ENCODE measurements around the gene ACY1. TPM values are rescaled to one million over a fixed set of nuclear protein-coding genes. Genes with fewer than 3 reads are reported as not detected.

Gene ACY1
- total RNA-seq, 1 experiment from 2014 or later = 66.1 TPM

GRCh38 chr3:52005571-52005986 lies 22.2 kb downstream of the ACY1 start:
- DNase-seq (ENCODE audit: low spot score) = peak; percentile 50

- no peak for DNase-seq (ENCODE audit: low spot score)
These were observed 22.9 kb downstream of the ACY1 start for GRCh38 chr3:52006017-52006819.

GRCh38 chr3:52006820-52007133 lies 23.4 kb downstream of the ACY1 start:
- DNase-seq (ENCODE audit: low spot score) = no peak

GRCh38 chr3:52007291-52007690 lies 24.0 kb downstream of the ACY1 start:
- no peak for DNase-seq (ENCODE audit: low spot score)

GRCh38 chr3:52010431-52010830 lies 27.1 kb downstream of the ACY1 start:
- DNase-seq (ENCODE audit: low spot score) = no peak

GRCh38 chr3:52012699-52013098 lies 29.4 kb downstream of the ACY1 start:
- no peak for DNase-seq (ENCODE audit: low spot score)

- no peak for DNase-seq (ENCODE audit: low spot score)
These were observed 30.7 kb downstream of the ACY1 start for GRCh38 chr3:52013802-52014598.

GRCh38 chr3:52014613-52015012 lies 31.3 kb downstream of the ACY1 start:
- no peak for DNase-seq (ENCODE audit: low spot score)

- DNase-seq (ENCODE audit: low spot score) = no peak
These were observed 32.3 kb downstream of the ACY1 start for GRCh38 chr3:52015438-52016228.

GRCh38 chr3:52017586-52017985 lies 34.3 kb downstream of the ACY1 start:
- no peak for DNase-seq (ENCODE audit: low spot score)

GRCh38 chr3:52018319-52019000 lies 35.1 kb downstream of the ACY1 start:
- DNase-seq (ENCODE audit: low spot score) = no peak

GRCh38 chr3:52019352-52020080 lies 36.2 kb downstream of the ACY1 start:
- no peak for DNase-seq (ENCODE audit: low spot score)

GRCh38 chr3:52020796-52021195 lies 37.5 kb downstream of the ACY1 start:
- no peak for DNase-seq (ENCODE audit: low spot score)

GRCh38 chr3:52021489-52022268 lies 38.3 kb downstream of the ACY1 start:
- no peak for DNase-seq (ENCODE audit: low spot score)

GRCh38 chr3:52022323-52023100 lies 39.2 kb downstream of the ACY1 start:
- DNase-seq (ENCODE audit: low spot score) = peak; percentile 31

GRCh38 chr3:52023101-52023770 lies 39.9 kb downstream of the ACY1 start:
- no peak for DNase-seq (ENCODE audit: low spot score)

GRCh38 chr3:52023860-52024764 lies 40.8 kb downstream of the ACY1 start:
- DNase-seq (ENCODE audit: low spot score) = no peak
